ENCODE results near the gene SLC9A1.

Gene SLC9A1

GRCh38 chr1:27109103-27109822 lies 45.7 kb downstream of the SLC9A1 start:
- in situ Hi-C loops (cut with HindIII; ENCODE audit: low sequenced_read_pairs) = no loop called here

- in situ Hi-C loops (cut with HindIII; ENCODE audit: low sequenced_read_pairs) = no loop called here
These were observed 46.3 kb downstream of the SLC9A1 start for GRCh38 chr1:27108588-27108987.

GRCh38 chr1:27106561-27107323 lies 48.2 kb downstream of the SLC9A1 start:
- in situ Hi-C loops (cut with HindIII; ENCODE audit: low sequenced_read_pairs) = no loop called here

GRCh38 chr1:27105018-27105417 lies 49.9 kb downstream of the SLC9A1 start:
- in situ Hi-C loops (cut with HindIII; ENCODE audit: low sequenced_read_pairs) = no loop called here

- in situ Hi-C loops (cut with HindIII; ENCODE audit: low sequenced_read_pairs) = no loop called here
These were observed 51.4 kb downstream of the SLC9A1 start for GRCh38 chr1:27103498-27103897.

GRCh38 chr1:27102707-27103468 lies 52.0 kb downstream of the SLC9A1 start:
- in situ Hi-C loops (cut with HindIII; ENCODE audit: low sequenced_read_pairs) = no loop called here

GRCh38 chr1:27102134-27102706 lies 52.7 kb downstream of the SLC9A1 start:
- in situ Hi-C loops (cut with HindIII; ENCODE audit: low sequenced_read_pairs) = no loop called here

- in situ Hi-C loops (cut with HindIII; ENCODE audit: low sequenced_read_pairs) = no loop called here
These were observed 53.2 kb downstream of the SLC9A1 start for GRCh38 chr1:27101696-27102095.

- in situ Hi-C loops (cut with HindIII; ENCODE audit: low sequenced_read_pairs) = no loop called here
These were observed 53.9 kb downstream of the SLC9A1 start for GRCh38 chr1:27101054-27101491.

- in situ Hi-C loops (cut with HindIII; ENCODE audit: low sequenced_read_pairs) = no loop called here
These were observed 54.4 kb downstream of the SLC9A1 start for GRCh38 chr1:27100335-27101053.

GRCh38 chr1:27099587-27100334 lies 55.2 kb downstream of the SLC9A1 start:
- in situ Hi-C loops (cut with HindIII; ENCODE audit: low sequenced_read_pairs) = no loop called here

- in situ Hi-C loops (cut with HindIII; ENCODE audit: low sequenced_read_pairs) = no loop called here
These were observed 55.8 kb downstream of the SLC9A1 start for GRCh38 chr1:27099135-27099586.

GRCh38 chr1:27098431-27099134 lies 56.3 kb downstream of the SLC9A1 start:
- in situ Hi-C loops (cut with HindIII; ENCODE audit: low sequenced_read_pairs) = no loop called here

GRCh38 chr1:27097484-27097917 lies 57.4 kb downstream of the SLC9A1 start:
- in situ Hi-C loops (cut with HindIII; ENCODE audit: low sequenced_read_pairs) = no loop called here

GRCh38 chr1:27095576-27095975 lies 59.3 kb downstream of the SLC9A1 start:
- in situ Hi-C loops (cut with HindIII; ENCODE audit: low sequenced_read_pairs) = no loop called here

GRCh38 chr1:27092888-27093287 lies 62.0 kb downstream of the SLC9A1 start:
- in situ Hi-C loops (cut with HindIII; ENCODE audit: low sequenced_read_pairs) = no loop called here

- in situ Hi-C loops (cut with HindIII; ENCODE audit: low sequenced_read_pairs) = no loop called here
These were observed 64.0 kb downstream of the SLC9A1 start for GRCh38 chr1:27090911-27091310.

GRCh38 chr1:27087371-27088220 lies 67.3 kb downstream of the SLC9A1 start:
- in situ Hi-C loops (cut with HindIII; ENCODE audit: low sequenced_read_pairs) = no loop called here

All from DLD1 (cell line).